WTC11 (cell line): Measurements from ENCODE around the gene NAV3.

Experiments used
- ESRRA ChIP-seq: sonication (generic); formaldehyde crosslinking; IDR thresholded peaks from 2 replicates; pipeline ENCODE4 v1.8.1; 2022; ENCODE audit warnings: mild to moderate bottlenecking, missing genetic modification reagents, borderline replicate concordance
- ETV6 ChIP-seq: sonication (generic); formaldehyde crosslinking; IDR thresholded peaks from 2 replicates; pipeline ENCODE4 v1.8.1; 2022; ENCODE audit warnings: mild to moderate bottlenecking, missing genetic modification reagents
- NR3C1 ChIP-seq: sonication (generic); formaldehyde crosslinking; conservative IDR thresholded peaks from 2 replicates; pipeline ENCODE4 v1.8.1; 2023; ENCODE audit warnings: low read depth, mild to moderate bottlenecking, missing genetic modification reagents
- TF ChIP-seq, protein P1 (sequence below): fragments of 200-600 bp; IDR thresholded peaks from 2 replicates; pipeline ENCODE4 v1.8.0; 2022; ENCODE audit warnings: antibody characterized with exemption
- TF ChIP-seq, protein P2 (sequence below): sonication (generic); formaldehyde crosslinking; IDR thresholded peaks from 2 replicates; pipeline ENCODE4 v1.8.1; 2023; ENCODE audit warnings: mild to moderate bottlenecking, missing genetic modification reagents, moderate library complexity
- TF ChIP-seq, protein P3 (sequence below): sonication (generic); formaldehyde crosslinking; IDR thresholded peaks from 2 replicates; pipeline ENCODE4 v1.8.0; 2022; ENCODE audit warnings: mild to moderate bottlenecking, missing genetic modification reagents
- TF ChIP-seq, protein P4 (sequence below): sonication (generic); formaldehyde crosslinking; conservative IDR thresholded peaks from 2 replicates; pipeline ENCODE4 v1.8.1; 2022; ENCODE audit warnings: mild to moderate bottlenecking, missing genetic modification reagents
- TF ChIP-seq, protein P5 (sequence below): sonication (generic); formaldehyde crosslinking; IDR thresholded peaks from 2 replicates; pipeline ENCODE4 v1.8.1; 2023; ENCODE audit warnings: mild to moderate bottlenecking, missing genetic modification reagents, borderline replicate concordance
- TF ChIP-seq, protein P6 (sequence below): sonication (generic); formaldehyde crosslinking; IDR thresholded peaks from 2 replicates; pipeline ENCODE4 v1.8.0; 2022; ENCODE audit warnings: mild to moderate bottlenecking, missing genetic modification reagents

DNA sequence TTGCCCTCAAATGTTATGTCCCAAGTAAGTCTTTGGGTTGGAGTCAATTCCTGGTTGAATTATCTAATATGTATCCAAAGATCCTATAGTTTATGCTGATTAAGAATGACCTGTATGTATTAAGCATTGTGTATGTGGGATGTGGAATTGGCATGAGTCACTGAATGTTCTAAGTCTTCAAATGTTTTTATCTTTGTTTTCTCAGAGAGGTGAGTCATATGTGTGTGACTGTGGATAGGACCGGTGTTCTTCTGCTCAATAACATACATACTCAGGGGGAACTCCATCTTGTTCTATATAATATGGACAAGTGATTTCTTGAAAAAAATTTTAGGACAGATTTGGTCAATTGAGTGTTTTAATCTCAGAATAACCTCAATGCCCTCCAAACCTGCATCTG, 57.9 kb downstream of the NAV3 start:
- TF ChIP-seq, protein P1, sequence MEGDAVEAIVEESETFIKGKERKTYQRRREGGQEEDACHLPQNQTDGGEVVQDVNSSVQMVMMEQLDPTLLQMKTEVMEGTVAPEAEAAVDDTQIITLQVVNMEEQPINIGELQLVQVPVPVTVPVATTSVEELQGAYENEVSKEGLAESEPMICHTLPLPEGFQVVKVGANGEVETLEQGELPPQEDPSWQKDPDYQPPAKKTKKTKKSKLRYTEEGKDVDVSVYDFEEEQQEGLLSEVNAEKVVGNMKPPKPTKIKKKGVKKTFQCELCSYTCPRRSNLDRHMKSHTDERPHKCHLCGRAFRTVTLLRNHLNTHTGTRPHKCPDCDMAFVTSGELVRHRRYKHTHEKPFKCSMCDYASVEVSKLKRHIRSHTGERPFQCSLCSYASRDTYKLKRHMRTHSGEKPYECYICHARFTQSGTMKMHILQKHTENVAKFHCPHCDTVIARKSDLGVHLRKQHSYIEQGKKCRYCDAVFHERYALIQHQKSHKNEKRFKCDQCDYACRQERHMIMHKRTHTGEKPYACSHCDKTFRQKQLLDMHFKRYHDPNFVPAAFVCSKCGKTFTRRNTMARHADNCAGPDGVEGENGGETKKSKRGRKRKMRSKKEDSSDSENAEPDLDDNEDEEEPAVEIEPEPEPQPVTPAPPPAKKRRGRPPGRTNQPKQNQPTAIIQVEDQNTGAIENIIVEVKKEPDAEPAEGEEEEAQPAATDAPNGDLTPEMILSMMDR, result no peak
- TF ChIP-seq, protein P2, sequence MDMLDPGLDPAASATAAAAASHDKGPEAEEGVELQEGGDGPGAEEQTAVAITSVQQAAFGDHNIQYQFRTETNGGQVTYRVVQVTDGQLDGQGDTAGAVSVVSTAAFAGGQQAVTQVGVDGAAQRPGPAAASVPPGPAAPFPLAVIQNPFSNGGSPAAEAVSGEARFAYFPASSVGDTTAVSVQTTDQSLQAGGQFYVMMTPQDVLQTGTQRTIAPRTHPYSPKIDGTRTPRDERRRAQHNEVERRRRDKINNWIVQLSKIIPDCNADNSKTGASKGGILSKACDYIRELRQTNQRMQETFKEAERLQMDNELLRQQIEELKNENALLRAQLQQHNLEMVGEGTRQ (CRISPR knock-in tag), result no peak
- TF ChIP-seq, protein P3, sequence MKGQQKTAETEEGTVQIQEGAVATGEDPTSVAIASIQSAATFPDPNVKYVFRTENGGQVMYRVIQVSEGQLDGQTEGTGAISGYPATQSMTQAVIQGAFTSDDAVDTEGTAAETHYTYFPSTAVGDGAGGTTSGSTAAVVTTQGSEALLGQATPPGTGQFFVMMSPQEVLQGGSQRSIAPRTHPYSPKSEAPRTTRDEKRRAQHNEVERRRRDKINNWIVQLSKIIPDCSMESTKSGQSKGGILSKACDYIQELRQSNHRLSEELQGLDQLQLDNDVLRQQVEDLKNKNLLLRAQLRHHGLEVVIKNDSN (CRISPR knock-in tag), result no peak
- TF ChIP-seq NR3C1 (CRISPR knock-in tag), result no peak
- TF ChIP-seq, protein P4, sequence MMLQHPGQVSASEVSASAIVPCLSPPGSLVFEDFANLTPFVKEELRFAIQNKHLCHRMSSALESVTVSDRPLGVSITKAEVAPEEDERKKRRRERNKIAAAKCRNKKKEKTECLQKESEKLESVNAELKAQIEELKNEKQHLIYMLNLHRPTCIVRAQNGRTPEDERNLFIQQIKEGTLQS, result no peak
- TF ChIP-seq, protein P5, sequence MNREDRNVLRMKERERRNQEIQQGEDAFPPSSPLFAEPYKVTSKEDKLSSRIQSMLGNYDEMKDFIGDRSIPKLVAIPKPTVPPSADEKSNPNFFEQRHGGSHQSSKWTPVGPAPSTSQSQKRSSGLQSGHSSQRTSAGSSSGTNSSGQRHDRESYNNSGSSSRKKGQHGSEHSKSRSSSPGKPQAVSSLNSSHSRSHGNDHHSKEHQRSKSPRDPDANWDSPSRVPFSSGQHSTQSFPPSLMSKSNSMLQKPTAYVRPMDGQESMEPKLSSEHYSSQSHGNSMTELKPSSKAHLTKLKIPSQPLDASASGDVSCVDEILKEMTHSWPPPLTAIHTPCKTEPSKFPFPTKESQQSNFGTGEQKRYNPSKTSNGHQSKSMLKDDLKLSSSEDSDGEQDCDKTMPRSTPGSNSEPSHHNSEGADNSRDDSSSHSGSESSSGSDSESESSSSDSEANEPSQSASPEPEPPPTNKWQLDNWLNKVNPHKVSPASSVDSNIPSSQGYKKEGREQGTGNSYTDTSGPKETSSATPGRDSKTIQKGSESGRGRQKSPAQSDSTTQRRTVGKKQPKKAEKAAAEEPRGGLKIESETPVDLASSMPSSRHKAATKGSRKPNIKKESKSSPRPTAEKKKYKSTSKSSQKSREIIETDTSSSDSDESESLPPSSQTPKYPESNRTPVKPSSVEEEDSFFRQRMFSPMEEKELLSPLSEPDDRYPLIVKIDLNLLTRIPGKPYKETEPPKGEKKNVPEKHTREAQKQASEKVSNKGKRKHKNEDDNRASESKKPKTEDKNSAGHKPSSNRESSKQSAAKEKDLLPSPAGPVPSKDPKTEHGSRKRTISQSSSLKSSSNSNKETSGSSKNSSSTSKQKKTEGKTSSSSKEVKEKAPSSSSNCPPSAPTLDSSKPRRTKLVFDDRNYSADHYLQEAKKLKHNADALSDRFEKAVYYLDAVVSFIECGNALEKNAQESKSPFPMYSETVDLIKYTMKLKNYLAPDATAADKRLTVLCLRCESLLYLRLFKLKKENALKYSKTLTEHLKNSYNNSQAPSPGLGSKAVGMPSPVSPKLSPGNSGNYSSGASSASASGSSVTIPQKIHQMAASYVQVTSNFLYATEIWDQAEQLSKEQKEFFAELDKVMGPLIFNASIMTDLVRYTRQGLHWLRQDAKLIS (CRISPR knock-in tag), result no peak
- no peak for TF ChIP-seq ETV6
- TF ChIP-seq, protein P6, sequence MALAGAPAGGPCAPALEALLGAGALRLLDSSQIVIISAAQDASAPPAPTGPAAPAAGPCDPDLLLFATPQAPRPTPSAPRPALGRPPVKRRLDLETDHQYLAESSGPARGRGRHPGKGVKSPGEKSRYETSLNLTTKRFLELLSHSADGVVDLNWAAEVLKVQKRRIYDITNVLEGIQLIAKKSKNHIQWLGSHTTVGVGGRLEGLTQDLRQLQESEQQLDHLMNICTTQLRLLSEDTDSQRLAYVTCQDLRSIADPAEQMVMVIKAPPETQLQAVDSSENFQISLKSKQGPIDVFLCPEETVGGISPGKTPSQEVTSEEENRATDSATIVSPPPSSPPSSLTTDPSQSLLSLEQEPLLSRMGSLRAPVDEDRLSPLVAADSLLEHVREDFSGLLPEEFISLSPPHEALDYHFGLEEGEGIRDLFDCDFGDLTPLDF (CRISPR knock-in tag), result no peak
- no peak for TF ChIP-seq ESRRA (CRISPR knock-in tag)
